ENCODE results near the gene TKTL1. TPM values are rescaled to one million over a fixed set of nuclear protein-coding genes. Genes with fewer than 3 reads are reported as not detected.

The TKTL1 gene
- total RNA-seq, 1 donor from 2014 or later, result not detected

GRCh38 chrX:154360155-154360713 is 64.6 kb downstream of the TKTL1 start:
- Mint-ChIP-seq H3K4me1 (ENCODE audit: low read depth, unreplicated experiment) (peaks cover 2% of the 10 kb centered on the region), H3K9me3 (ENCODE audit: unreplicated experiment) (peaks cover 7% of the 10 kb centered on the region), H3K36me3 (ENCODE audit: unreplicated experiment) (no peaks in the 10 kb centered on the region), H3K4me3 (ENCODE audit: unreplicated experiment) (no peak overlapping the region), H3K27ac (ENCODE audit: unreplicated experiment) (no peak overlapping the region), H3K27me3 (ENCODE audit: unreplicated experiment) (peaks cover 5% of the 10 kb centered on the region)
- TF ChIP-seq CTCF (IDR thresholded peaks at IDR 0.05; ENCODE audit: partially characterized antibody, unreplicated experiment), result no peak
- DNase-seq, result no peak

- no peak overlapping the region for H3K4me3 Mint-ChIP-seq (ENCODE audit: unreplicated experiment)
- H3K9me3 Mint-ChIP-seq (ENCODE audit: unreplicated experiment), result peaks cover 9% of the 10 kb centered on the region
- TF ChIP-seq CTCF (IDR thresholded peaks at IDR 0.05; ENCODE audit: partially characterized antibody, unreplicated experiment), result no peak
- no peak for DNase-seq
- H3K27me3 Mint-ChIP-seq (ENCODE audit: unreplicated experiment), result peaks cover 7% of the 10 kb centered on the region
- H3K27ac Mint-ChIP-seq (ENCODE audit: unreplicated experiment), result no peak overlapping the region
- H3K36me3 Mint-ChIP-seq (ENCODE audit: unreplicated experiment), result no peaks in the 10 kb centered on the region
- H3K4me1 Mint-ChIP-seq (ENCODE audit: low read depth, unreplicated experiment), result peaks cover 2% of the 10 kb centered on the region
These were observed 66.6 kb downstream of the TKTL1 start for GRCh38 chrX:154362085-154362742.

- H3K4me3 Mint-ChIP-seq (ENCODE audit: unreplicated experiment), result no peak overlapping the region
These were observed 68.3 kb downstream of the TKTL1 start for GRCh38 chrX:154363706-154364439.

GRCh38 chrX:154365052-154365600 is 69.5 kb downstream of the TKTL1 start:
- no peaks in the 10 kb centered on the region for H3K36me3 Mint-ChIP-seq (ENCODE audit: unreplicated experiment)
- H3K4me1 Mint-ChIP-seq (ENCODE audit: low read depth, unreplicated experiment), result peaks cover 2% of the 10 kb centered on the region
- H3K4me3 Mint-ChIP-seq (ENCODE audit: unreplicated experiment), result no peak overlapping the region
- no peak overlapping the region for H3K27ac Mint-ChIP-seq (ENCODE audit: unreplicated experiment)
- no peak for DNase-seq
- H3K27me3 Mint-ChIP-seq (ENCODE audit: unreplicated experiment), result peaks cover 3% of the 10 kb centered on the region
- TF ChIP-seq CTCF (IDR thresholded peaks at IDR 0.05; ENCODE audit: partially characterized antibody, unreplicated experiment), result no peak
- peaks cover 9% of the 10 kb centered on the region for H3K9me3 Mint-ChIP-seq (ENCODE audit: unreplicated experiment)

More at GRCh38 chrX:154363706-154364439, 68.3 kb downstream of the TKTL1 start:
- no peak for DNase-seq
- no peak for TF ChIP-seq CTCF (IDR thresholded peaks at IDR 0.05; ENCODE audit: partially characterized antibody, unreplicated experiment)
- no peak overlapping the region for H3K27ac Mint-ChIP-seq (ENCODE audit: unreplicated experiment)
- no peaks in the 10 kb centered on the region for H3K36me3 Mint-ChIP-seq (ENCODE audit: unreplicated experiment)
- H3K9me3 Mint-ChIP-seq (ENCODE audit: unreplicated experiment), result peaks cover 7% of the 10 kb centered on the region
- H3K4me1 Mint-ChIP-seq (ENCODE audit: low read depth, unreplicated experiment), result peaks cover 2% of the 10 kb centered on the region
- peaks cover 3% of the 10 kb centered on the region for H3K27me3 Mint-ChIP-seq (ENCODE audit: unreplicated experiment)
